ENCODE measurements around the gene PPARG. TPM values are rescaled to one million over a fixed set of nuclear protein-coding genes. Genes with fewer than 3 reads are reported as not detected.

The PPARG gene
- total and polyA plus RNA-seq, 2 donors (not counting 3 experiments of a cell fraction or from before 2014, with no cell fraction given): 0.15 to 1.3 TPM

DNA sequence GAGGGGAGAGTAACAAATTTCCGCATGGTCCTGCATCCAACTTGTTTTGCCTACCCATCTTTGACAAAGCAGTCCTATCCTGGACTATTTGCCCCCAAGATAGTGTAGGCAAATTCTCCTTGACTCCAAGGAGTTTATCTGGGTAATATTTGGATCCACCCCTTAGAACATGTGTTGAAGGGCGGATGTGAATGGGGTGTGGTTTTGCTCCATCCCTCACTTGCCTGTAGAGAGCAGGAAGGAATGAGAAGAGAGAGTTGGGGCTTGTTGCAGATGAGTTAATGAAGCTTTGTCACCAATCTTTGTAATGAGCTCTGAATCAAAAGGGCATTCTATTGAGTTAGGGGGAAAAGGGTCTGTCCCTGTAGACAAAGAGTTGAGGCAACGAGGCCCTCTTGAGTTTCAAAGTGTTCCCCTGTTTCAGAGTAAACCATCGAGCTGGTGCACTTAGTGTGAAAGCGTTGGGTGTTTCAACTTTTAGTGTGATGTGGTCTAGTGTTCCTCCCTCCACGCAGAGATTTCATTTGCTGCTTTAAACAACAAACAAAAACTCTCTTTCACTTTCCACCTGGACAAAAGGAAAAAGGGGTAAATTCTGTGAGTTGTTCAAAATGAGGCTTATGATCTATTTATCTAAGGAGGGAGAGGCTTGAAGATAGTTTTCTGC, 42.2 kb upstream of the PPARG start:
- no peaks in the 10 kb centered on the region for H3K36me3 ChIP-seq (ENCODE audit: control insufficient read depth in 2 of 2, extremely low read depth in 1 of 2, insufficient read depth in 2 of 2, low read length in 2 of 2)
- H3K9ac ChIP-seq (replicated peaks; ENCODE audit: extremely low read depth, insufficient read depth, low read length): no peak overlapping the region
- TF ChIP-seq MYC (IDR thresholded peaks at IDR 0.05; ENCODE audit: low read depth, low read length) (no peak), FOS (IDR thresholded peaks at IDR 0.05; ENCODE audit: borderline replicate concordance, insufficient read depth, low read length) (no peak), POLR2AphosphoS5 (IDR thresholded peaks at IDR 0.05; ENCODE audit: insufficient read depth, low read depth, low read length) (no peak), POLR2A (IDR thresholded peaks at IDR 0.05; ENCODE audit: low read depth, low read length) (no peak), GATA2 (IDR thresholded peaks at IDR 0.05; ENCODE audit: insufficient read depth, insufficient read length, low read depth, low read length) (no peak), JUN (IDR thresholded peaks at IDR 0.05; ENCODE audit: borderline replicate concordance, insufficient read depth, insufficient read length, low read depth) (no peak), EZH2 (IDR thresholded peaks at IDR 0.05; ENCODE audit: borderline replicate concordance, low read depth, low read length, severe bottlenecking) (no peak)
- TF ChIP-seq, protein P1, sequence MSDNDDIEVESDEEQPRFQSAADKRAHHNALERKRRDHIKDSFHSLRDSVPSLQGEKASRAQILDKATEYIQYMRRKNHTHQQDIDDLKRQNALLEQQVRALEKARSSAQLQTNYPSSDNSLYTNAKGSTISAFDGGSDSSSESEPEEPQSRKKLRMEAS (IDR thresholded peaks at IDR 0.05; ENCODE audit: insufficient read depth, insufficient read length): no peak
- TF ChIP-seq, protein P2, sequence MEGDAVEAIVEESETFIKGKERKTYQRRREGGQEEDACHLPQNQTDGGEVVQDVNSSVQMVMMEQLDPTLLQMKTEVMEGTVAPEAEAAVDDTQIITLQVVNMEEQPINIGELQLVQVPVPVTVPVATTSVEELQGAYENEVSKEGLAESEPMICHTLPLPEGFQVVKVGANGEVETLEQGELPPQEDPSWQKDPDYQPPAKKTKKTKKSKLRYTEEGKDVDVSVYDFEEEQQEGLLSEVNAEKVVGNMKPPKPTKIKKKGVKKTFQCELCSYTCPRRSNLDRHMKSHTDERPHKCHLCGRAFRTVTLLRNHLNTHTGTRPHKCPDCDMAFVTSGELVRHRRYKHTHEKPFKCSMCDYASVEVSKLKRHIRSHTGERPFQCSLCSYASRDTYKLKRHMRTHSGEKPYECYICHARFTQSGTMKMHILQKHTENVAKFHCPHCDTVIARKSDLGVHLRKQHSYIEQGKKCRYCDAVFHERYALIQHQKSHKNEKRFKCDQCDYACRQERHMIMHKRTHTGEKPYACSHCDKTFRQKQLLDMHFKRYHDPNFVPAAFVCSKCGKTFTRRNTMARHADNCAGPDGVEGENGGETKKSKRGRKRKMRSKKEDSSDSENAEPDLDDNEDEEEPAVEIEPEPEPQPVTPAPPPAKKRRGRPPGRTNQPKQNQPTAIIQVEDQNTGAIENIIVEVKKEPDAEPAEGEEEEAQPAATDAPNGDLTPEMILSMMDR (IDR thresholded peaks at IDR 0.05; ENCODE audit: extremely low read depth in 1 of 2, insufficient read depth in 1 of 2, low read depth in 1 of 2, low read length in 2 of 2): no peak
- no peaks in the 10 kb centered on the region for H4K20me1 ChIP-seq (replicated peaks; ENCODE audit: control insufficient read depth, extremely low read depth, insufficient read depth, low read length)
- BruUV-seq (replicated peaks): no TSS peak
- H3K27me3 ChIP-seq (ENCODE audit: control insufficient read depth in 2 of 2, insufficient read depth in 2 of 2, low read length in 2 of 2): peaks cover 7 to 15% of the 10 kb centered on the region in 2 experiments
- H3K79me2 ChIP-seq (ENCODE audit: control insufficient read depth, insufficient read depth, low read length): no peaks in the 10 kb centered on the region
- FAIRE-seq (no peak), DNase-seq (ENCODE audit: low read depth, low spot score) (no peak)
- no peak overlapping the region for H3K27ac ChIP-seq (ENCODE audit: insufficient read depth, low read depth, low read length)
- H3K4me2 ChIP-seq (ENCODE audit: insufficient read depth, low read length): no peak overlapping the region
- CTCF ChIA-PET: interaction anchor here (1.7 kb wide), 1 partner anchor 233 kb away, joined by 4 read pairs; no protein-coding TSS in a partner anchor
- POLR2A ChIA-PET: no interaction called here
- H3K9me3 ChIP-seq (replicated peaks; ENCODE audit: control insufficient read depth, insufficient read depth, low read length): no peaks in the 10 kb centered on the region
- intact Hi-C loops (cut with micrococcal nuclease) (no loop called here), dilution Hi-C loops (cut with MboI; ENCODE audit: extremely low pct_ligation_motif_present, low sequenced_read_pairs) (no loop called here)
- H3K9me1 ChIP-seq (replicated peaks; ENCODE audit: control insufficient read depth, extremely low read depth, insufficient read depth, low read length): no peaks in the 10 kb centered on the region
- H3K4me3 ChIP-seq (replicated peaks in 1 of 3; ENCODE audit: insufficient read depth in 1 of 3, low read depth in 1 of 3, low read length in 3 of 3): no peak overlapping the region
- no peaks in the 10 kb centered on the region for H3K4me1 ChIP-seq (ENCODE audit: control insufficient read depth, extremely low read depth, insufficient read depth, low read length)
- H2AFZ ChIP-seq (ENCODE audit: low read depth, low read length): no peak overlapping the region

All from endothelial cell of umbilical vein (primary cell).